Mucosa of stomach (tissue), 1 donor: ENCODE data around the gene SOX13.
A peak's percentile ranks its signal among the peaks of the same experiment; 100 is the strongest.
"Not testable (repeated sequence)": the region's sequence is repeated elsewhere in the genome, so short reads cannot be mapped to it uniquely, and the experiment has no call there.

Experiments
- H3K27me3 ChIP-seq: one replicate; pipeline ENCODE4 v1.7.0; 2013; ENCODE audit warnings: mild to moderate bottlenecking, low read length; ENCODE audit not compliant: control insufficient read depth, insufficient read depth
- H3K36me3 ChIP-seq: one replicate; pipeline ENCODE4 v1.7.0; 2013; ENCODE audit warnings: low read length; ENCODE audit not compliant: control insufficient read depth, insufficient read depth
- H3K4me1 ChIP-seq: one replicate; pipeline ENCODE4 v1.7.0; 2013; ENCODE audit warnings: mild to moderate bottlenecking, low read length; ENCODE audit not compliant: control insufficient read depth, insufficient read depth
- H3K4me3 ChIP-seq: one replicate; pipeline ENCODE4 v1.7.0; 2013; ENCODE audit warnings: low read length
- H3K9ac ChIP-seq: one replicate; pipeline ENCODE4 v1.7.0; 2013; ENCODE audit warnings: mild to moderate bottlenecking, low read length, moderate library complexity
- H3K9me3 ChIP-seq: one replicate; pipeline ENCODE4 v1.7.0; 2013; ENCODE audit warnings: mild to moderate bottlenecking, low read length, moderate library complexity; ENCODE audit not compliant: control insufficient read depth
- donor health status: Pancreatic carcinoma.

Gene SOX13

GRCh38 chr1:204091787-204092312 lies 18.9 kb downstream of the SOX13 start:
- no peak overlapping the region for H3K9ac ChIP-seq
- no peak overlapping the region for H3K4me3 ChIP-seq
- H3K27me3 ChIP-seq, result no peaks in the 10 kb centered on the region
- H3K36me3 ChIP-seq, result no peaks in the 10 kb centered on the region
- peaks cover 53% of the 10 kb centered on the region for H3K4me1 ChIP-seq
- no peaks in the 10 kb centered on the region for H3K9me3 ChIP-seq

- H3K4me3 ChIP-seq, result no peak overlapping the region
- H3K9me3 ChIP-seq, result no peaks in the 10 kb centered on the region
- no peaks in the 10 kb centered on the region for H3K27me3 ChIP-seq
- no peaks in the 10 kb centered on the region for H3K36me3 ChIP-seq
- peaks cover 49% of the 10 kb centered on the region for H3K4me1 ChIP-seq
- H3K9ac ChIP-seq, result peak overlapping the region; percentile 12
Observed at GRCh38 chr1:204092632-204093420, 19.9 kb downstream of the SOX13 start.

DNA sequence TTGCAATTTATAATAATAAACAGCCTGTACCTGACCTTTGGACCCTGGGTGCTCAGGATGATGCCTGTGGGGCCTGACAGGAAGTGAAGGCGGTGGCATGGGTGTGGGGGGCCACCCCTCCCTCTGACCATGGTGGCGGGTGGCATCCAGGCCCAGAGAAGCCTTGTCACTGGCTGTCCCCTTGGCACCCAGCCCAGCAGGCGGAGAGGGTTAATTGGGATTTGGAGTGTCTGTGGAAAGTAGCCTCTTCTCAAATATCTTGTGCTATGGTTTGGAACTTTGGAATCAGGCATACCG lies 20.5 kb downstream of the SOX13 start:
- Histone ChIP-seq H3K4me3 (no peak overlapping the region), H3K27me3 (no peaks in the 10 kb centered on the region), H3K4me1 (peaks cover 45% of the 10 kb centered on the region), H3K9me3 (no peaks in the 10 kb centered on the region), H3K36me3 (no peaks in the 10 kb centered on the region), H3K9ac (peak overlapping the region; percentile 12)

DNA sequence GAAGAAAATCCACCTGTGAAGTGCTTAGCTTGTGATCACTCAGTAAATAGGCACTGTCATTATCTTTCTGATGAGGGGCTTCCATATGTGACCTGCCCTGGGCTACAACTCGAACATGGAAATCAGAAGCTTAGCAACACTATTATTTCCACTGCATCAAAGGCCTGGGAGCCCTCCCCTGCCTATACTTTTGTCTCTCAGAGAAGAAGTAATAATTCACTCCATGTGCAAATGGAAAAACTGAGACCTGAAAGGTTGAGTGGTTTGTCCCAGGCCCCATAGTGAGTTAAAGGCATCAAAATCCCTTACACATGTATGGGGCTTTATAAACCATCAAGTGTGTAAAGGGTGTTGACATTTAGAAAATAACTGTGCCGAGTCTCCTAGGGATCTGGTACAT lies 20.9 kb downstream of the SOX13 start:
- H3K4me3 ChIP-seq, result no peak overlapping the region
- H3K9ac ChIP-seq, result peak overlapping the region; percentile 12
- H3K36me3 ChIP-seq, result no peaks in the 10 kb centered on the region
- no peaks in the 10 kb centered on the region for H3K9me3 ChIP-seq
- peaks cover 41% of the 10 kb centered on the region for H3K4me1 ChIP-seq
- H3K27me3 ChIP-seq, result no peaks in the 10 kb centered on the region

- Histone ChIP-seq H3K9ac (no peak overlapping the region), H3K36me3 (no peaks in the 10 kb centered on the region), H3K4me3 (no peak overlapping the region), H3K4me1 (peaks cover 36% of the 10 kb centered on the region), H3K9me3 (no peaks in the 10 kb centered on the region), H3K27me3 (no peaks in the 10 kb centered on the region)
Observed at GRCh38 chr1:204094313-204094729, 21.4 kb downstream of the SOX13 start.

DNA sequence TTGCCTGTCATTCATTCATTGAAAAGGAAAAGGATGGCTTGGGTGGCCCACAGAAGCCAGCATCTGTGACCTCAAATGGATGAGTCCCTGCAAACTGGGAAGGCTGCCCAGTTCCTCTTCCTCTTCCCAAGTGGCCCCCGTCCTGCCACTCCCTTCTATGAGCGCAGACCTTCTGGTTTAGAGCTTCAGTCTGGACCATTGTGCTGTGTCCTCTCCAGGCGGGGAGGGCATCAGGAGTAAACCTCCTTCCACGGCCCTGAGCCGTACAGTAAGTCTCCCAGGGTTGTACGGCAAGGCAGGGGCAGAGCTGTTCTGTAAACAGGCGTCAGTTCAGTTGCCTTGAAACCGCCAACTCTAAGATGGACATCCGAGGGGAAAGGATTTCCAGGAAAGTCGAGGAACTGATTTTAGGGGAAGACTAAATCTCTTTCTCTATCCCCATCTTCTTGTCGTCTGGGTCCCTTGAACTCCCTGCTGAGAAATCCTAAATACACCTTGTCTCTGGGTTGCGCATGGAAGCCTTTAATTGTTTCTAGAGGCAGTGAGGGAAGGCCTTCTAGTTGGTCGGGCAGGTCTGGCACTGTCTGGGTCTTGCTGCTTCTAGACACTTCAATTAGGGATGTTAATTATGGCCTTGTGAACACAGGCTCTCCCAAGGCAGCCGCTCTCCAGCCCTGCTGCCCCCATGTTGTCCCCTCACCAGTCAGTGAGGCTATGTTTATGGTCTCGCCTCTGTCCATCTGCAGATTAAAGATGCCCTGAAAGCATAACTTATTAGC lies 22.1 kb downstream of the SOX13 start:
- H3K4me3 ChIP-seq, result no peak overlapping the region
- peaks cover 32% of the 10 kb centered on the region for H3K4me1 ChIP-seq
- H3K9ac ChIP-seq, result no peak overlapping the region
- no peaks in the 10 kb centered on the region for H3K27me3 ChIP-seq
- H3K9me3 ChIP-seq, result no peaks in the 10 kb centered on the region
- H3K36me3 ChIP-seq, result no peaks in the 10 kb centered on the region

- no peak overlapping the region for H3K4me3 ChIP-seq
- H3K9ac ChIP-seq, result no peak overlapping the region
- no peaks in the 10 kb centered on the region for H3K9me3 ChIP-seq
- H3K4me1 ChIP-seq, result peaks cover 38% of the 10 kb centered on the region
- H3K36me3 ChIP-seq, result no peaks in the 10 kb centered on the region
- no peaks in the 10 kb centered on the region for H3K27me3 ChIP-seq
Observed at GRCh38 chr1:204096931-204097330, 24.0 kb downstream of the SOX13 start.

DNA sequence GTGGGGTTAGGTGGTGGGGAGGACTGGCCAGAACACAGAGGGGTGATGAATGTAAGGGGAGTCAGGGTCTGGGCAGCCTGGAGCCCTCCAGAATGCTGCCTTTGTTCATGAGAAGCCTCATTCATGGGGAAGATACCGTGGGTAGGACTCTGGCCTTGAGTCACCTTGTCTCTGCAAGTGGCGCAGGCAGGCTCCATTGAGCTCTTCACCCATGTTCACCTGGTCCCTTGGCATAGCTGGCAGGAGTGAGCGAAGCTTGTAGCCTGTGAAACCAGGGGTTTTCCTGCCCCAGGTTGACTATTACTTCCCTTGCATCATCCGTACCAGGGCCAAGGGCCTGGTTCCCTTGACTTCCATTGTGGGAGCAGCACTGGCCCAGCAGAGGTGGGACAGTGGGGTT lies 25.8 kb downstream of the SOX13 start:
- no peaks in the 10 kb centered on the region for H3K9me3 ChIP-seq
- no peak overlapping the region for H3K4me3 ChIP-seq
- no peaks in the 10 kb centered on the region for H3K36me3 ChIP-seq
- peaks cover 38% of the 10 kb centered on the region for H3K4me1 ChIP-seq
- no peaks in the 10 kb centered on the region for H3K27me3 ChIP-seq
- H3K9ac ChIP-seq, result no peak overlapping the region

GRCh38 chr1:204099754-204100153 lies 26.8 kb downstream of the SOX13 start:
- H3K27me3 ChIP-seq, H3K9me3 ChIP-seq, H3K36me3 ChIP-seq, H3K4me3 ChIP-seq, H3K9ac ChIP-seq: not testable (repeated sequence)
- peaks cover 46% of the 10 kb centered on the region for H3K4me1 ChIP-seq

GRCh38 chr1:204102029-204102611 lies 29.2 kb downstream of the SOX13 start:
- no peaks in the 10 kb centered on the region for H3K27me3 ChIP-seq
- H3K36me3 ChIP-seq, result no peaks in the 10 kb centered on the region
- H3K9ac ChIP-seq, result no peak overlapping the region
- H3K4me3 ChIP-seq, result no peak overlapping the region
- no peaks in the 10 kb centered on the region for H3K9me3 ChIP-seq
- H3K4me1 ChIP-seq, result peaks cover 50% of the 10 kb centered on the region

- Histone ChIP-seq H3K4me1 (peaks cover 50% of the 10 kb centered on the region), H3K4me3 (no peak overlapping the region), H3K27me3 (no peaks in the 10 kb centered on the region), H3K9me3 (no peaks in the 10 kb centered on the region), H3K36me3 (no peaks in the 10 kb centered on the region), H3K9ac (no peak overlapping the region)
Observed at GRCh38 chr1:204102739-204103430, 30.0 kb downstream of the SOX13 start.

DNA sequence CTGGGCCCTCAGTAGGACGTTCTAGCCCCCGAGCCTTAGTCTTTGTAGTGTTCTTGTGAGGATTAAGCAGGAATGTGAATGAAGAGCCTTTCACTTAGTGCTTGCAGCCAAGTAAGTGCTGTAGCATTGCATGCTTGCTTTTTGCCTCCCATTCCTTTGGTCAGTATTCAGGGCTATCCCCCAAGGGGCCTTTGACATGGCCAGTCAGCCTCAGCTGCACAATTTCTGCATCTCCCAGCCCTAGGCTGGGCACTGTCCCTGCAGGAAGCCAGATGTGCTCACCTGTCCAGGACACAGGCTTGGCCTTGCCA lies 30.5 kb downstream of the SOX13 start:
- H3K9ac ChIP-seq, result no peak overlapping the region
- no peaks in the 10 kb centered on the region for H3K27me3 ChIP-seq
- no peak overlapping the region for H3K4me3 ChIP-seq
- H3K9me3 ChIP-seq, result no peaks in the 10 kb centered on the region
- H3K36me3 ChIP-seq, result no peaks in the 10 kb centered on the region
- peaks cover 50% of the 10 kb centered on the region for H3K4me1 ChIP-seq
